Chondrocyte (in vitro differentiated cells): ENCODE measurements around the gene RBM5. TPM values are rescaled to one million over a fixed set of nuclear protein-coding genes. Genes with fewer than 3 reads are reported as not detected.

Experiments used
- DNase-seq: peaks from one replicate; pipeline ENCODE4 v3.0.0; 2021; ENCODE audit warnings: mixed read lengths, low spot score
- H3K27ac Mint-ChIP-seq: one replicate; pipeline ENCODE4 v1.8.0; 2021; ENCODE audit warnings: mild to moderate bottlenecking, moderate library complexity, mixed read lengths; ENCODE audit not compliant: unreplicated experiment
- H3K27me3 Mint-ChIP-seq: 2 replicates; pipeline ENCODE4 v1.8.0; 2021; ENCODE audit warnings: low read depth, mixed read lengths
- H3K36me3 Mint-ChIP-seq: 2 replicates; pipeline ENCODE4 v1.8.0; 2021; ENCODE audit warnings: low read depth, mixed read lengths
- H3K4me1 Mint-ChIP-seq: 2 replicates; pipeline ENCODE4 v1.8.0; 2021; ENCODE audit warnings: low read depth, mild to moderate bottlenecking, mixed read lengths
- H3K4me3 Mint-ChIP-seq: one replicate; pipeline ENCODE4 v1.8.0; 2021; ENCODE audit warnings: mild to moderate bottlenecking, moderate library complexity, mixed read lengths; ENCODE audit not compliant: unreplicated experiment
- H3K9me3 Mint-ChIP-seq: 2 replicates; pipeline ENCODE4 v1.8.0; 2021; ENCODE audit warnings: low read depth, mixed read lengths
- CTCF ChIP-seq: fragments of 200-600 bp; sonication (generic); IDR thresholded peaks from 2 replicates; pipeline ENCODE4 v1.5.0; 2021; ENCODE audit warnings: antibody characterized with exemption, mild to moderate bottlenecking, moderate library complexity
- total RNA-seq: library from RNA; stranded (reverse); gene quantifications from 3 replicates; pipeline ENCODE4 v1.2.1, GENCODE V29; 2021

Gene RBM5
- total RNA-seq, 1 donor from 2014 or later: 127 TPM

- peak overlapping the region; percentile 22 for H3K4me3 Mint-ChIP-seq
- peaks cover 58% of the 10 kb centered on the region for H3K4me1 Mint-ChIP-seq
- no peaks in the 10 kb centered on the region for H3K9me3 Mint-ChIP-seq
- H3K36me3 Mint-ChIP-seq: peaks cover 2% of the 10 kb centered on the region
- peak overlapping the region; percentile 57 for H3K27ac Mint-ChIP-seq
- DNase-seq: peak; percentile 86
- TF ChIP-seq CTCF: no peak
- no peaks in the 10 kb centered on the region for H3K27me3 Mint-ChIP-seq
Observed at GRCh38 chr3:50124052-50124799, 35.5 kb downstream of the RBM5 start.

GRCh38 chr3:50124800-50125178 is 36.1 kb downstream of the RBM5 start:
- H3K9me3 Mint-ChIP-seq: no peaks in the 10 kb centered on the region
- peaks cover 1% of the 10 kb centered on the region for H3K36me3 Mint-ChIP-seq
- peak overlapping the region; percentile 57 for H3K27ac Mint-ChIP-seq
- no peaks in the 10 kb centered on the region for H3K27me3 Mint-ChIP-seq
- peak overlapping the region; percentile 22 for H3K4me3 Mint-ChIP-seq
- peaks cover 58% of the 10 kb centered on the region for H3K4me1 Mint-ChIP-seq
- TF ChIP-seq CTCF: no peak
- peak; percentile 72 for DNase-seq

- peak; percentile 63 for DNase-seq
- H3K4me3 Mint-ChIP-seq: no peak overlapping the region
- H3K9me3 Mint-ChIP-seq: no peaks in the 10 kb centered on the region
- H3K27ac Mint-ChIP-seq: peak overlapping the region; percentile 5
- no peaks in the 10 kb centered on the region for H3K36me3 Mint-ChIP-seq
- peaks cover 58% of the 10 kb centered on the region for H3K4me1 Mint-ChIP-seq
- no peaks in the 10 kb centered on the region for H3K27me3 Mint-ChIP-seq
- no peak for TF ChIP-seq CTCF
Observed at GRCh38 chr3:50125541-50126286, 37.0 kb downstream of the RBM5 start.

- Mint-ChIP-seq H3K4me1 (peaks cover 55% of the 10 kb centered on the region), H3K36me3 (no peaks in the 10 kb centered on the region), H3K9me3 (no peaks in the 10 kb centered on the region), H3K27ac (peak overlapping the region; percentile 85), H3K4me3 (no peak overlapping the region), H3K27me3 (no peaks in the 10 kb centered on the region)
- no peak for TF ChIP-seq CTCF
- DNase-seq: peak; percentile 88
Observed at GRCh38 chr3:50126287-50127211, 37.8 kb downstream of the RBM5 start.

GRCh38 chr3:50127251-50127691 is 38.6 kb downstream of the RBM5 start:
- Mint-ChIP-seq H3K36me3 (no peaks in the 10 kb centered on the region), H3K9me3 (no peaks in the 10 kb centered on the region), H3K27ac (peak overlapping the region; percentile 85), H3K4me1 (peaks cover 48% of the 10 kb centered on the region), H3K27me3 (no peaks in the 10 kb centered on the region), H3K4me3 (no peak overlapping the region)
- peak; percentile 58 for DNase-seq
- no peak for TF ChIP-seq CTCF
